Brain microvascular endothelial cell (primary cell): ENCODE data around the gene DESI2.
"Not testable (repeated sequence)": the region's sequence is repeated elsewhere in the genome, so short reads cannot be mapped to it uniquely, and the experiment has no call there.

Source experiments
- DNase-seq: peaks from one replicate; pipeline ENCODE4 v3.0.0-alpha.2; 2020
- H3K27ac ChIP-seq: fragments of 250-450 bp; sonication (Bioruptor Pico); 2 replicates; pipeline ENCODE4 v1.5.1; 2020; ENCODE audit warnings: mild to moderate bottlenecking, moderate library complexity
- H3K27me3 ChIP-seq: fragments of 250-450 bp; sonication (Bioruptor Pico); replicated peaks from 2 replicates; pipeline ENCODE4 v1.5.1; 2020; ENCODE audit warnings: mild to moderate bottlenecking
- H3K36me3 ChIP-seq: fragments of 250-450 bp; sonication (Bioruptor Pico); replicated peaks from 2 replicates; pipeline ENCODE4 v1.5.1; 2020; ENCODE audit warnings: mild to moderate bottlenecking
- H3K4me3 ChIP-seq: 2 replicates; pipeline ENCODE4 v1.5.1; 2011; ENCODE audit warnings: low read depth, mild to moderate bottlenecking, control low read depth, low read length, moderate library complexity
- in situ Hi-C: cut with HindIII; loops from 2 replicates; pipeline ENCODE4 v1.10.0; 2017; ENCODE audit warnings: low sequenced_read_pairs, low pct_ligation_motif_present
- TF ChIP-seq, protein P1 (sequence below): IDR thresholded peaks from 2 replicates; pipeline ENCODE4 v1.5.1; 2011; ENCODE audit warnings: low read depth, mild to moderate bottlenecking, moderate library complexity, low read length, control low read depth, inconsistent platforms; ENCODE audit errors: missing control alignments

The DESI2 gene

DNA sequence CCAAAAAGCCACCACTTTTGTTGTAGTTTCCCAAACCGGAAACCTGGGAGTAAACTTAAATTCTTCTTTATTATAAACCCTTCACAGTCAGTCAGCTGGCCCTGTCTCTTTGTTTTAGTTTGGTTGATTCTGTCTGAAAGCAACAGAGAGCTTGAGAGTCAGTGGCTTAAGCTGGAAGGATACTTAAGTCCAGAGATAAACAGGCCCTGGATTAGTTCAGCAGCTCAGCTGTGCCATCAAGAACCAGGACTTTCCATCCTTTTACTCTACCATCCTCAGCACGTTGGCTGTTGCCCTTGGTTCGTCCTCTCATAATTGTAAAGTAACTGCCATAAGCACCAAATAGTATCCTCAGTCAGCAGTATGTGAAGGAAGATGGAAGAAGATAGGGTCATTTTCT, 4.5 kb downstream of the DESI2 start:
- TF ChIP-seq, protein P1, sequence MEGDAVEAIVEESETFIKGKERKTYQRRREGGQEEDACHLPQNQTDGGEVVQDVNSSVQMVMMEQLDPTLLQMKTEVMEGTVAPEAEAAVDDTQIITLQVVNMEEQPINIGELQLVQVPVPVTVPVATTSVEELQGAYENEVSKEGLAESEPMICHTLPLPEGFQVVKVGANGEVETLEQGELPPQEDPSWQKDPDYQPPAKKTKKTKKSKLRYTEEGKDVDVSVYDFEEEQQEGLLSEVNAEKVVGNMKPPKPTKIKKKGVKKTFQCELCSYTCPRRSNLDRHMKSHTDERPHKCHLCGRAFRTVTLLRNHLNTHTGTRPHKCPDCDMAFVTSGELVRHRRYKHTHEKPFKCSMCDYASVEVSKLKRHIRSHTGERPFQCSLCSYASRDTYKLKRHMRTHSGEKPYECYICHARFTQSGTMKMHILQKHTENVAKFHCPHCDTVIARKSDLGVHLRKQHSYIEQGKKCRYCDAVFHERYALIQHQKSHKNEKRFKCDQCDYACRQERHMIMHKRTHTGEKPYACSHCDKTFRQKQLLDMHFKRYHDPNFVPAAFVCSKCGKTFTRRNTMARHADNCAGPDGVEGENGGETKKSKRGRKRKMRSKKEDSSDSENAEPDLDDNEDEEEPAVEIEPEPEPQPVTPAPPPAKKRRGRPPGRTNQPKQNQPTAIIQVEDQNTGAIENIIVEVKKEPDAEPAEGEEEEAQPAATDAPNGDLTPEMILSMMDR, result no peak
- Histone ChIP-seq H3K36me3 (peaks cover 5% of the 10 kb centered on the region), H3K27ac (no peak overlapping the region), H3K4me3 (no peak overlapping the region), H3K27me3 (no peaks in the 10 kb centered on the region)
- in situ Hi-C loops, result no loop called here
- DNase-seq, result no peak

DNA sequence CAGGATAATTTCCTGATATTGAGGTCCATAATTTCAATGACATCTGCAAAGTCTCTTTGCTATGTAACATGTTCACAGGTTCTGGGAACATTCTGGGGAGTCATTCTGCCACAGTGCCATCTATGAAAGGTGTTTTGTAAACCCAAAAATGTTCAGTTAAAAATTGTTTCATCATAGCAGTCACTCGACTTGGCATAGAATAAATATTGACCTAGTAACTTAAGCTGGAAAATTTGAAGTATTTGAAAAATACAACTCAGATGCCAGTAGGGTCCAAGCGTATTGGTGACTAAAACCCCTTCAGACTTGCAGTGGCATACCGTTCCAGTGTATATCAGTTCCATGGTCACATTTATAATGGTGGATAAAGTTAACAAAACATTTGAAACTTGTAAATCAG, 6.8 kb downstream of the DESI2 start:
- no peak for DNase-seq
- H3K36me3 ChIP-seq, result peaks cover 5% of the 10 kb centered on the region
- in situ Hi-C loops, result no loop called here
- no peak overlapping the region for H3K4me3 ChIP-seq
- no peak overlapping the region for H3K27ac ChIP-seq
- TF ChIP-seq, protein P1, result no peak
- H3K27me3 ChIP-seq, result no peaks in the 10 kb centered on the region

GRCh38 chr1:244660595-244660994, 7.7 kb downstream of the DESI2 start:
- Histone ChIP-seq H3K4me3 (no peak overlapping the region), H3K27ac (no peak overlapping the region), H3K27me3 (no peaks in the 10 kb centered on the region), H3K36me3 (peaks cover 5% of the 10 kb centered on the region)
- in situ Hi-C loops, result no loop called here
- no peak for DNase-seq
- TF ChIP-seq, protein P1, result no peak

DNA sequence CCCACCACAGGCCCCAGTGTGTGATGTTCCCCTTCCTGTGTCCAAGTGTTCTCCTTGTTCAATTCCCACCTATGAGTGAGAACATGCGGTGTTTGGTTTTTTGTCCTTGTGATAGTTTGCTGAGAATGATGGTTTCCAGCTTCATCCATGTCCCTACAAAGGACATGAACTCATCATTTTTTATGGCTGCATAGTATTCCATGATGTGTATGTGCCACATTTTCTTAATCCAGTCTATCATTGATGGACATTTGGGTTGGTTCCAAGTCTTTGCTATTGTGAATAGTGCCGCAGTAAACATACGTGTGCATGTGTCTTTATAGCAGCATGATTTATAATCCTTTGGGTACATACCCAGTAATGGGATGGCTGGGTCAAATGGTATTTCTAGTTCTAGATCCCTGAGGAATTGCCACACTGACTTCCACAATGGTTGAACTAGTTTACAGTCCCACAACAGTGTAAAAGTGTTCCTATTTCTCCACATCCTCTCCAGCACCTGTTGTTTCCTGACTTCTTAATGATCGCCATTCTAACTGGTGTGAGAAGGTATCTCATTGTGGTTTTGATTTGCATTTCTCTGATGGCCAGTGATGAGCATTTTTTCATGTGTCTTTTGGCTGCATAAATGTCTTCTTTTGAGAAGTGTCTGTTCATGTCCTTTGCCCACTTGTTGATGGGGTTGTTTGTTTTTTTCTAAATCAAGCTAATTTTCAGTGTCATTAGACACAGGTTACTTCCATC, 8.8 kb downstream of the DESI2 start:
- DNase-seq, H3K4me3 ChIP-seq, H3K27ac ChIP-seq, H3K36me3 ChIP-seq, H3K27me3 ChIP-seq, in situ Hi-C loops: not testable (repeated sequence)

- Histone ChIP-seq H3K27ac (no peak overlapping the region), H3K27me3 (no peaks in the 10 kb centered on the region), H3K4me3 (no peak overlapping the region), H3K36me3 (peaks cover 2% of the 10 kb centered on the region)
- TF ChIP-seq, protein P1, result no peak
- in situ Hi-C loops, result no loop called here
- DNase-seq, result no peak
Measured at GRCh38 chr1:244662599-244662998, 9.7 kb downstream of the DESI2 start.

DNA sequence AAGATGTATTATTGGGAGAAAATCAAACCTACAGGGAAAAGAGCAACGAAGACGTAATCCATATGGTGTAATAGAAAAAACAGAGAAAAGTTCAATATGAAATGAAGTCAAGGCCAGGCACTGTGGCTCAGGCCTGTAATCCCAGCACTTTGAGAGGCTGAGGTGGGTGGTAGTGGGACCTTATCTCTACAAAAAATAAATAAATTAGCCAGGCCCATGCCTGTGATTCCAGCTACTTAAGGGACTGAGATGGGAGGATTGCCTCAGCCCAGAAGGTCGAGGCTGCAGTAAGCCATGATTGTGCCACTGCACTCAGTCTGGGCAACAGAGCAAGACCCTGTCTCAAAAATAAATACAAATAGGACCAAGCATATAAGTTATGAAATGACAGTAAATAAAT, 11.4 kb downstream of the DESI2 start:
- H3K27me3 ChIP-seq, result no peaks in the 10 kb centered on the region
- no peak overlapping the region for H3K27ac ChIP-seq
- in situ Hi-C loops, result no loop called here
- H3K4me3 ChIP-seq, result no peak overlapping the region
- DNase-seq, result no peak
- TF ChIP-seq, protein P1, result no peak
- no peaks in the 10 kb centered on the region for H3K36me3 ChIP-seq
